IPS DF 6.9 (cell line): ENCODE measurements around the gene NFILZ.

ENCODE experiments used
- DNase-seq: peaks from one replicate; pipeline ENCODE4 v3.0.0-alpha.2; 2013; ENCODE audit warnings: low read depth, low spot score
- H3K27ac ChIP-seq: one replicate; pipeline ENCODE4 v1.5.1; 2013; ENCODE audit warnings: low read length, control low read depth
- H3K27me3 ChIP-seq: 2 replicates; pipeline ENCODE4 v1.6.1; 2013; ENCODE audit warnings: mild to moderate bottlenecking, low read length; ENCODE audit not compliant: control insufficient read depth, insufficient read depth
- H3K36me3 ChIP-seq: 2 replicates; pipeline ENCODE4 v1.6.1; 2013; ENCODE audit warnings: low read length; ENCODE audit not compliant: control insufficient read depth, insufficient read depth
- H3K4me1 ChIP-seq: 2 replicates; pipeline ENCODE4 v1.6.1; 2013; ENCODE audit warnings: low read length; ENCODE audit not compliant: control insufficient read depth, insufficient read depth
- H3K4me3 ChIP-seq: 2 replicates; pipeline ENCODE4 v1.5.1; 2013; ENCODE audit warnings: mild to moderate bottlenecking, low read length
- H3K9me3 ChIP-seq: 2 replicates; pipeline ENCODE4 v1.6.1; 2013; ENCODE audit warnings: low read length, inconsistent platforms; ENCODE audit not compliant: control insufficient read depth, insufficient read depth
- WGBS: extraction: QIAGEN DNeasy Blood & Tissue Kit; methylation state at CpG from one replicate; pipeline ENCODE4 v1.1.7; 2013; ENCODE audit warnings: mixed read lengths, missing lambda C conversion rate; ENCODE audit not compliant: insufficient read length, insufficient coverage; 5-methylcytosine and 5-hydroxymethylcytosine counted together

The NFILZ gene

DNA sequence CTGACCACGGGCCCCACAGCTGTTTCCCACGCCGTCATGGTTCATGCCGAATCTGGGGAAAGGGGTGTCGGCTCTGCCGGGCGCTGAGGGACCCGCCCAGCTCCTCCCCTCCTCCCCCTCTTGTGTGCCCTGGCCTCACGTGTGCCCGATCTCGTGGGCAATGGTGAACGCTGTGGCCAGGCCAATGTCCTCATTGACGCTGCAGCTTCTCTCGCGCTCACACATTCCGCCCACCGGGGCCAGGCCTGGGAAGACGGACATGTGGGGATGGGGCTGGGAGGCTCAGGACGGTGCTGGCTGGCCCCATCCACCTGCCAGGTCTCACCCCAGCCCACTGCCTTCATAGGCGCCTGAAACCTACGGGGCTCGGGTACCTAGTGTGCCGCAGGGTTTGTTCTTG lies 34.3 kb upstream of the NFILZ start:
- Histone ChIP-seq H3K9me3 (no peaks in the 10 kb centered on the region), H3K36me3 (peaks cover 10% of the 10 kb centered on the region; the same call in 1 of the 2 replicates), H3K27me3 (no peaks in the 10 kb centered on the region), H3K4me1 (no peaks in the 10 kb centered on the region), H3K4me3 (no peak overlapping the region), H3K27ac (no peak overlapping the region)
- DNase-seq: no peak
- WGBS: no CpG with 5 or more reads among the region's 23 CpGs

GRCh38 chr19:8600064-8600463 lies 30.4 kb upstream of the NFILZ start:
- H3K9me3 ChIP-seq: no peaks in the 10 kb centered on the region
- H3K4me3 ChIP-seq: no peak overlapping the region
- no peaks in the 10 kb centered on the region for H3K4me1 ChIP-seq
- no peak for DNase-seq
- H3K27ac ChIP-seq: no peak overlapping the region
- no peaks in the 10 kb centered on the region for H3K27me3 ChIP-seq
- 100% methylated on average over 1 of the region's 2 CpGs for WGBS
- H3K36me3 ChIP-seq: peaks cover 10% of the 10 kb centered on the region; the same call in 1 of the 2 replicates

- H3K36me3 ChIP-seq: peaks cover 10% of the 10 kb centered on the region; the same call in 1 of the 2 replicates
Measured at GRCh38 chr19:8600816-8601215, 29.6 kb upstream of the NFILZ start.

DNA sequence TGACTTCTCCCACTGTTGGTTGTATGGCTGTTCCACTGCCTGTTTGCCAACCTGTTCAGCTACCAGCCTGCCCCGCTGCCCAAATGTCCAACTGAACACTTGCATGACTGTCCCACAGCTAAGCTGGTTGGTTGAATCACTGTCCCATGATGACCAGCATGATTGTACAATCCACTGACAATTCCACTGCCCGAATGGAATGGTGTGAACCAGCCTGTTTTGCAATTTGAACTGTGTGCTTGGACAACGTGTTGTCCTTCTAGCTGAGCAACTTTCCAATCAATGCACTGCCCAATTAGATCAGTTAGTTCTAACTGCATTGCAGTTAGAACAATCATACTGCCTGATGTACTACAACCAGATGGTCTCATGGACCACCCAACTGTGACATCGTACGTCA lies 28.6 kb upstream of the NFILZ start:
- Histone ChIP-seq H3K4me1 (no peaks in the 10 kb centered on the region), H3K27me3 (no peaks in the 10 kb centered on the region), H3K9me3 (no peaks in the 10 kb centered on the region), H3K4me3 (no peak overlapping the region), H3K36me3 (peaks cover 3% of the 10 kb centered on the region; the same call in 1 of the 2 replicates), H3K27ac (no peak overlapping the region)
- DNase-seq: no peak
- WGBS: no CpG with 5 or more reads among the region's 5 CpGs

More at GRCh38 chr19:8600816-8601215, 29.6 kb upstream of the NFILZ start:
- no CpG with 5 or more reads among the region's 16 CpGs for WGBS
- DNase-seq: no peak
- H3K9me3 ChIP-seq: no peaks in the 10 kb centered on the region
- no peaks in the 10 kb centered on the region for H3K27me3 ChIP-seq
- no peaks in the 10 kb centered on the region for H3K4me1 ChIP-seq
- no peak overlapping the region for H3K4me3 ChIP-seq
- H3K27ac ChIP-seq: no peak overlapping the region

GRCh38 chr19:8605514-8605913 lies 24.9 kb upstream of the NFILZ start:
- no peaks in the 10 kb centered on the region for H3K9me3 ChIP-seq
- peaks cover 5% of the 10 kb centered on the region; the same call in 1 of the 2 replicates for H3K4me1 ChIP-seq
- DNase-seq: no peak
- no peaks in the 10 kb centered on the region for H3K27me3 ChIP-seq
- H3K36me3 ChIP-seq: no peaks in the 10 kb centered on the region; the same call in 1 of the 2 replicates
- H3K27ac ChIP-seq: no peak overlapping the region
- no CpG with 5 or more reads among the region's 17 CpGs for WGBS
- no peak overlapping the region for H3K4me3 ChIP-seq

- Histone ChIP-seq H3K27me3 (no peaks in the 10 kb centered on the region), H3K9me3 (no peaks in the 10 kb centered on the region), H3K36me3 (no peaks in the 10 kb centered on the region; the same call in 1 of the 2 replicates), H3K4me3 (no peak overlapping the region), H3K27ac (no peak overlapping the region), H3K4me1 (peaks cover 7% of the 10 kb centered on the region)
- no peak for DNase-seq
- WGBS: no CpG with 5 or more reads among the region's 4 CpGs
Measured at GRCh38 chr19:8607386-8607785, 23.0 kb upstream of the NFILZ start.

- no peak for DNase-seq
- no peaks in the 10 kb centered on the region for H3K27me3 ChIP-seq
- H3K4me1 ChIP-seq: peaks cover 7% of the 10 kb centered on the region
- peak overlapping the region; percentile 92; the same call in 1 of the 2 replicates for H3K4me3 ChIP-seq
- no peaks in the 10 kb centered on the region; the same call in 1 of the 2 replicates for H3K36me3 ChIP-seq
- no peak overlapping the region for H3K27ac ChIP-seq
- no CpG with 5 or more reads among the region's 5 CpGs for WGBS
- H3K9me3 ChIP-seq: no peaks in the 10 kb centered on the region
Measured at GRCh38 chr19:8608941-8609278, 21.5 kb upstream of the NFILZ start.

- H3K36me3 ChIP-seq: no peaks in the 10 kb centered on the region; the same call in 1 of the 2 replicates
- no peak for DNase-seq
- no CpG with 5 or more reads among the region's 47 CpGs for WGBS
- peak overlapping the region; percentile 92; the same call in 1 of the 2 replicates for H3K4me3 ChIP-seq
- H3K27ac ChIP-seq: peak overlapping the region; percentile 28
- no peaks in the 10 kb centered on the region for H3K9me3 ChIP-seq
- no peaks in the 10 kb centered on the region for H3K27me3 ChIP-seq
- H3K4me1 ChIP-seq: peaks cover 7% of the 10 kb centered on the region
Measured at GRCh38 chr19:8609279-8610040, 21.0 kb upstream of the NFILZ start.

- Histone ChIP-seq H3K9me3 (no peaks in the 10 kb centered on the region), H3K27ac (peak within 1 kb of the TSS; percentile 28), H3K27me3 (no peaks in the 10 kb centered on the region), H3K36me3 (no peaks in the 10 kb centered on the region), H3K4me3 (peak within 1 kb of the TSS; percentile 92), H3K4me1 (peaks cover 7% of the 10 kb centered on the region)
- WGBS: no CpG with 5 or more reads among the region's 74 CpGs
- DNase-seq: no peak
Measured at GRCh38 chr19:8610041-8610935, 20.1 kb upstream of the NFILZ start, which contains the start of gene ADAMTS10. TSS of gene ADAMTS10 (minus strand) at chr19:8610715. CDS start at chr19:8605710, 5,005 bp downstream.

- H3K27me3 ChIP-seq: no peaks in the 10 kb centered on the region
- H3K36me3 ChIP-seq: no peaks in the 10 kb centered on the region
- WGBS: 100% methylated on average over 1 of the region's 9 CpGs
- H3K9me3 ChIP-seq: no peaks in the 10 kb centered on the region
- peak overlapping the region; percentile 92; the same call in 1 of the 2 replicates for H3K4me3 ChIP-seq
- DNase-seq: no peak
- peaks cover 7% of the 10 kb centered on the region for H3K4me1 ChIP-seq
- no peak overlapping the region for H3K27ac ChIP-seq
Measured at GRCh38 chr19:8610936-8611300, 19.5 kb upstream of the NFILZ start.
